GM18870 (cell line): ENCODE data around the gene UBR3.
"Not testable (repeated sequence)": the region's sequence is repeated elsewhere in the genome, so short reads cannot be mapped to it uniquely, and the experiment has no call there.

Experiments used
- ATAC-seq: cut with Tn5 transposase; IDR thresholded peaks from one replicate; pipeline ENCODE4 v1.9.1; 2021; ENCODE audit warnings: moderate library complexity; ENCODE audit not compliant: unreplicated experiment

UBR3 gene

GRCh38 chr2:170098626-170099312, 271.5 kb downstream of the UBR3 start:
- ATAC-seq = no peak

GRCh38 chr2:170101789-170102188, 274.5 kb downstream of the UBR3 start:
- ATAC-seq = no peak

DNA sequence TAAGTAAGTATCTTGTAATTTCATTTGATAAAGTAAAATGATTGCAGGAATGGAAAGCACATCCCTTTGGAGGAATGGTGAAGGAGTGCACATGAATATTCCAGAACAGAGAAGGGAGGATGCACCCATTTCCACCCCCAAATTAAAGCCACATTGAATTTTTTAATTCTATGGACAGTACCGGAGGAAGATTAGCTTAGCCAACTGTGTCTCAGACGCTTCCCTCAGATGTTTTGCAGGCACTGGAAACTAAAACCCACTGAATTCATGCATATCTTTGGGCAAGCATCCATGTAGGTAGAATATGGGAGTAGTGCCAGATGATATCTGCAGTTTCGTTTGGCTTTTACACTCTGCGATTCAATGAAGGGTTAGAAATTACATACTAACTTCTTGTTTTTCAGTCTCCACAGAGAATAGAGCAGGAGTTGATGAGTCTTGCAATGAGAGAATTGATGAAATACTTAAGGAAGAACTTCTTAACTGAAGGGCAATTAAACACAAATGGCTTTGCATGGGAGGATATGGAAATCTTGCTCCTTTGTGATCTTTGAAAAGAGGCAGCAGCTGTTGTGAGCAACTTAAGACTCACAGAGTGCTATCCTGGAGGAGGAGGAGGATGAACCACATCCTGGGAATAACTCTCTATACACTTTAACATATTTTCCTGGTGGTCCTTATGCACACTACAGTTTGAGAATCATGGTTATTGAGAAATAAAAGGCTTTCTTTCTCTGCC, 279.0 kb downstream of the UBR3 start:
- ATAC-seq = no peak

- no peak for ATAC-seq
These were observed 286.1 kb downstream of the UBR3 start for GRCh38 chr2:170113168-170113894.

DNA sequence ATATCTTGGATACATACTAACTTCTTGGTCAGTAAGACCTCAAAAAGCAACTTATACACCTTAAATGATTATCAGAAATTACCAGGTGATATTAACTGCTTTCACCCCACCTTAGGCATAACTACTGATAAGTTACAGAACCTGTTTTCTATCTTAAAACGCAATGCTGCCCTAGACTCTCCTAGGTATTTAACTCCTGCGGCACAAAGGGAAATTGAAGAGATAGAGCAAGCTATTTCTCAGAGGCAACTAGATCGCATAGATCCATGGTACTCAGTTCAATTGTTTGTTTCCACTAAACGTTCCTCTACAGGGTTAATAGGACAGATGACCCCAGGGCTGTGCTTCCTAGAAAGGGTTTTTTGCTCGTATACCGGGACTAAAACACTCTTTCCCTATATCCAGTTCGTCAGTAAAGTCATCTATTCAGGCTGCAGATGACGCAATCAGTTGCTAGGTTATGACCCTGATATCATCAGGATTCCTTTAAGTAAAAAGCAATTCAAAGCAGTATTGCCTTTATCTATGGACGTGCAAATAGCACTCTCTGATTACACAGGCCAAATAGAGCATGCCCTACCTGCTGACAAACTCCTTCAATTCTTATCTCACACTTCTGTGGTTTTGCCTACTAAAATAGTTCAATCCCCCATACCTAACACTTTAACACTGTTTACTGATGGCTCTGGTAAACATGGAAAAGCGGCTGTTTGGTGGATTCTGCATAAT, 288.4 kb downstream of the UBR3 start:
- ATAC-seq = no peak

DNA sequence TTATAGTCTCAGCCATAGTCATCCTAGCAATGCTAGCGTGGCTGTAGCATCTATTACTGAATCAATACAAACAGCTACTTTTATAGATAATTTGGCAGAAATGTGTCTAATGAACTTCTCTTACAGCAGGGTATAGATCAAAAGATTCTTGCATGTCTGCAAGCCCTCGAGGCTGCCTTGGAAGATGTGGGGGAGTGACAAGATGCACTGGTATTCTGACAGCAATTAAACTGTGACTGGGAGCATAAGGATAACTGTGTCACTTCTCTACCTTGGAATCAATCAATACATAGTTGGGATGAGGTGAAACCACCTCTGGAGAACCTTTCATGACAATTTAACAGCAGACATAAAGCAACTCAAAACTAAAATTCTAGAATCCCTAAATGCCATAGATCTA, 291.4 kb downstream of the UBR3 start:
- ATAC-seq = no peak

- not testable (repeated sequence) for ATAC-seq
These were observed 292.1 kb downstream of the UBR3 start for GRCh38 chr2:170119326-170119725.

DNA sequence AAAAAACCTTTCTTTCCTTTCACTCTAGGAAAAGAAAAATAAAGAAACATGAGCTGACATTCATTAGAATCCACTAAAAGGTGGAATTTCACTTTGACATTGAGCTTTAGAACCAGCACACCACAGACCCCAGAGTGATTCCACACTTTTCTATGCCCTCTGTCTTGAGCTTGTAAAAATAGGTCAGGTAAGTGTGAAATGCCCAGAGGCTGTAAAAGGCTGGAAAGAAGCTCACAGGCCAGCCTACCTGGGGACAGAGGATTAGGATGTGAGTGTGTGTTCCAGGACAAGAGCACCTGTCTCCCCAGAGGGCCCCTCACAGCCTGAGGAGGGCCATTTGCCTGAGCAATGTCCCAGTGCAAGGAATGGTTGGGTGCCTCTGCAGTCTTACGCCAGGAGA, 294.4 kb downstream of the UBR3 start:
- ATAC-seq = no peak

- ATAC-seq = no peak
These were observed 295.8 kb downstream of the UBR3 start for GRCh38 chr2:170122883-170123547.

GRCh38 chr2:170123593-170123992, 296.3 kb downstream of the UBR3 start:
- no peak for ATAC-seq

DNA sequence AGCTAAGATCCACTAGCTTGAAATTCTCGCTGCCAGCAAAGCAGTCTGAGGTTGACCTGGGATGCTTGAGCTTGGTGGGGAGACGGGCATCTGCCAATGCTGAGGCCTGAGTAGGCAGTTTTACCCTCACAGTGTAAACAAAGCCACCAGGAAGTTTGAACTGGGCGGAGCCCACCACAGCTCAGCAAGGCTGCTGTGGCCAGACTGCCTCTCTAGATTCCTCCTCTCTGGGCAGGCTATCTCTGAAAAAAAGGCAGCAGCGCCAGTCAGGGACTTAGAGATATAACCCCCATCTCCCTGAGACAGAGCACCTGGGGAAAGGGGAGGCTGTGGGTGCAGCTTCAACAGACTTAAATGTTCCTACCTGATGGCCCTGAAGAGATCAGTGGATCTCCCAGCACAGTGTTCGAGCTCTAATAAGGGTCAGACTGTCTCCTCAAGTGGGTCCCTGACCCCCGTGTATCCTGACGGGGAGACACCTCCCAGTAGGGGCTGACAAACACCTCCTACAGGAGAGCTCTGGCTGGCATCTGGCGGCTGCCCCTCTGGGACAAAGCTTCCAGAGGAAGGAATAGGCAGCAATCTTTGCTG, 299.0 kb downstream of the UBR3 start:
- ATAC-seq = not testable (repeated sequence)
